ENCODE measurements around the gene SERPINE2.
A peak's percentile ranks its signal among the peaks of the same experiment; 100 is the strongest.
"Not testable (repeated sequence)": the region's sequence is repeated elsewhere in the genome, so short reads cannot be mapped to it uniquely, and the experiment has no call there.

The SERPINE2 gene

GRCh38 chr2:223971731-223972130, 67.4 kb downstream of the SERPINE2 start:
- no peak for DNase-seq

GRCh38 chr2:223970343-223971128, 68.5 kb downstream of the SERPINE2 start:
- DNase-seq, result peak; percentile 35 to 44

- no peak for DNase-seq
Observed at GRCh38 chr2:223969856-223970255, 69.2 kb downstream of the SERPINE2 start.

GRCh38 chr2:223969315-223969714, 69.8 kb downstream of the SERPINE2 start:
- DNase-seq, result no peak

GRCh38 chr2:223967981-223968380, 71.1 kb downstream of the SERPINE2 start:
- no peak for DNase-seq

DNA sequence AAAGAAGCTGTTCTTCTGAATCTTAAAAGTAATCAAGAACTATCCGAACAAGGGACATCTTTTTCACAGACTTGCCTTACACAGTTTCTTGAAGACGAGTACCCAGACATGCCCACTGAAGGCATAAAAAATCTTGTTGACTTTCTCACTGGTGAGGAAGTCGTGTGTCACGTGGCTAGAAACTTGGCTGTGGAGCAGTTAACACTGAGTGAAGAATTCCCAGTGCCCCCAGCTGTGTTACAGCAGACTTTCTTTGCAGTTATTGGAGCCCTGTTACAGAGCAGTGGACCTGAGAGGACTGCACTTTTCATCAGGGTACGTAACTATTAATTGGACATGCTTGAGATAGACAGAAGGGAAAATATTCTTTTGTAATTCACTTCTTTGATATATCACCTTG, 79.4 kb downstream of the SERPINE2 start:
- no peak for DNase-seq

DNA sequence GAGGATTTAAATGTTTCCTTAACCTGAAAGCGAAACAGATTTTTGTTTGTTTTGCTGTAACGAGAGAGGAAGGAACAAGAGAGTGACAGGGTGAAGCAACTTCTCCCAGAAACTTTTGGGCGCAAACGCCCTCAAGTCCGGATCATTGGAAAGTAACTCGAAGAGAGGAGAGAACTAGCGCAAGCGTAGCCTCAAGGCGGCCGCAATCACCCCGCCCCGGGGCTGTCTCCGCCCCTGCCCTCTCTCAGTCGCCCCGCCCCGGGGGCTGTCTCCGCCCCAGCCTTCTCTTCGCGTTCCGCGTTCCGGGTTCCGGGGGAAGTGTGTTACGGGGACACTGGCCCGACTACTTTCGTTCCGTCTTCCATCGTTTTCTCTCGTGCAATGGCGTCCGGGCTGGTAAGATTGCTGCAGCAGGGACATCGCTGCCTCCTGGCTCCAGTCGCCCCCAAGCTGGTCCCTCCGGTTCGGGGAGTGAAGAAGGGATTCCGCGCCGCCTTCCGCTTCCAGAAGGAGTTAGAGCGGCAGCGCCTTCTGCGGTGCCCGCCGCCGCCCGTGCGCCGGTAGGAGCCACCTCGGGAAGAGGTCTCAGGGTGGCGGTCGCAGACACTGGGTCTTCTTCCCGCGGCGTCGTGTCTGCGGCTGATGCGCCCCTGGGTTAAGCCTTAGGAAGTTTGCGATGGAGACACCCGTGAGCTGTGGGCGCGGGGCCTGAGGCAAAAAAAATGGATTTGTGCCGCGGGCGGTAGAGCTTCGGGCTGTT, 81.8 kb downstream of the SERPINE2 start, which contains the start of gene MRPL44:
Gene MRPL44 (plus strand): TSS at position 372 of the 760 bp plus-strand sequence. CDS start 10 bp downstream, at position 382.
- DNase-seq, result peak; percentile 94 to 97

- DNase-seq, result no peak
Observed at GRCh38 chr2:223956300-223956699, 82.8 kb downstream of the SERPINE2 start.

DNA sequence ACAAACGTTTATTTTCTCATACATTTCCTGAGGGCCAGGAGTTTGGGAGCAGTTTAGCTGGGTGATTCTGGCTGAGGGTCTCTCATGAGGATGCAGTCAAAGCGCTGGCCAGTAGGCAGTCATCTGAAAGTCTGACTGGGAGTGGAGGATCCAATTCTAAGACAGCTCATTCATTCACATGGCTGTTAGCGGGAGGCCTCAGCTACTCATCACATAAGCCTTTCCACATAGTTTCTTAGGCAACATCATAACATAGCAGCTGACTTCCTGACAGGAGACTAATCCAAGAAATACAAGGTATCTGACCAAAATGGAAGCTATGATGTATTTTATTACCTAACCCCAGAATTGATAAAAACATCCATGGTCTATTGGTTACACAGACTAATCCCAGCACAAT, 84.7 kb downstream of the SERPINE2 start:
- no peak for DNase-seq

GRCh38 chr2:223952280-223952968, 86.7 kb downstream of the SERPINE2 start:
- DNase-seq, result no peak

- no peak for DNase-seq
Observed at GRCh38 chr2:223950448-223951347, 88.4 kb downstream of the SERPINE2 start.

DNA sequence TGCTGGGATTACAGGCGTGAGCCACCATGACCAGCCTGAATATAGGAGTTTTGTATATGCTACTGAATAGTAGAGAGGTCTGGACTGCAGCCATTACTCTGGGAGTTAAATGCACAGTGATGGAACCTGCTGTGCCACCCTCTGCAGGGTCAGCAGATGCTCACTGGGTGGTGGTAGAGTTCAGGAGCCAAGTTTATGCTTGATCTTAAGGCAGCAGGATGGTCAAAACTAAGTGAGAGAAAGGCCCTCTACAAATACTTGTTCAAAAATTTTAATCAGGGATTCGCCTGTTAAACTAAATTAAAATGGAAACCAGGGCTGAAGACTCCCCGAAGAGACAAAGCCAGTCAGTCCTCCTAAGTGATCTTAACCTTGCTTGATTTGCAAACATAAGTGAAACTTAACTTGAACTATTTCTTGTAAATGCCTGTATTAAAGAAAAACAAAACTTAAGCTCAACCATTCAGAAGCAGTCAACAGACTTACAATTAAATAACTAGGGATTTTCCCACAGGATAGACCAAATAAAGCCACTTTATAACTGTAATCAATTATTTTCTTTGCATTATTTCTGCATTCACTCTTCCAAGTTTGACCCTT, 89.7 kb downstream of the SERPINE2 start:
- no peak for DNase-seq

DNA sequence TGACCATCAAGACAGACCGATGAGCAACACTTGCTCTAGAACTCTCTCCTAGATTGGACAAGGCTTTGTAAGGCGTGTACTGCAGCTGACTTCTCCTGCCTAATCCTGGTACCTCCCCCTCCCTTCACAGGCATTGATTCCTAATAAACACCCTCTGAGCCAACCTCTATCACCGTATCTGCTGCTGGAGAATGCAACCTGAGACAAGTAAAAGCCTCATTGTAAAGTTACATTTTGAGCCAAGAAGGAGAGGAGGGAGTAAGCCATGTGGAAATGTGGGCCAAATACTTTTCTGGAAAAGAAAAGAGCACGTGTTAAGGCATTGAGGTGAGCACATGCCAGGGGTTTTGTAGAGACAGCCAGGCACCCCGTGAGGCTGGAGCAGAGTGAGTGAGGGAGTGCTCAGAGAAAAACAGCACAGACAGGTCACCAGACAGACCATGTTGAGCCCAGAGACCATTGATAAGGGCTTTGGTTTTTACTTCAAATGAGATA, 91.3 kb downstream of the SERPINE2 start:
- no peak for DNase-seq

DNA sequence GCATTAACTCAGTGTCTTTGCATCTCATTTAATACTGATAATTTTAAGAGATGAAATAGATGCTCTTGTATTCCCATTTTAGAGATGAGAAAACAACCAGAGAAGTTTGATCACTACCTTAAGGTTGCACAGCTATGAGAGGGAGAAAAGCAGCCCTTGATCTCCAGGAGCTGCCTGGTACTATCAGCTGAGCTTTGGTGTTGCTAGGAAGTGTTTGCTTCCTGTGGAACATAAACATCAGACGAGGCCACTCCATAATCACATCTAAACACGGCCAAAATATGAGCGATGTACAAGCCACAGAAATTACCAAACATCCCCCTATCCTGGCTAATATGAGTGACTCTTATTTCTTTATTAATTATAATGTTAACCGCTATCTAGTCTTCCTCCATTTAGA, 93.3 kb downstream of the SERPINE2 start:
- no peak for DNase-seq

DNA sequence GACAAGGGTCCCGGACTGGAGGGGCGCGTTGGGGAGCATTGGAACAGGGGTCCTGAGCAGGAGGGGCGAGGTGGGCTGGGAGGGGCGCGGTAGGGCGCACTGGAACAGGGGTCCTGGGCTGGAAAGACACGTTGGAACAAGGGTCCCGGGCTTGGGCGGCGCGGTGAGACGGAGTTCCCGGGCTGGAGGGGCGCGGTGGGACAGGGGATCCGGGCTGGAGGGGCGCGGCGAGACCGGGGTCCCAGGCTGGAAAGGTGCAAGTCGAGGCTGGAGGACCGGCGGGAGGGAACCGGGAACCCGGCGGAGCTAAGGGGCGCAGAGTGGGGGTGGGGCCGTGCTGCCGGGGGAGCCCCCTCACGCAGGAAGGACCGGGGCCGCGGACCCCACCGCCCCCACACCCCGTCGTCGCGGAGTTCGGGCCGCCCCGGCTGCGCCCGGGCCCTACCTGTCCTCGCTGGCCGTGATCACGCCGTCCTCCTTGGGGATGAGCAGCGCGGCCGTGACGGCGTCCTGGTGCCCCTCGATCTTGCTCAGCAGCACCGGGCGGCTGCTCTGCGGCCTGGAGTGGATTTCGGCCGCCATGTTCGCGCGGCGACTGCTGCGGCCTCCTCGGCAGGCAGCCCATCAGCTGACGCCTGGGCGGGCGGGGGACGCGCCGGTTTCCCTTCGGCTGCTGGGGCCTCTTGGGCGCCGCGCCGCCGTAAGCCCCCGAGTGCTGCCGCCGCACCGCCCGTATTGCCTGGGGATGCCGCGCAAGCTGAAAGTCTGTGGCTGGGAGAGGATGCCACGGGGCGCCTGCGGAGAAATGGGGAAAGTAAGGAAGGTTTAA, 94.2 kb downstream of the SERPINE2 start, which contains the start of gene WDFY1:
Gene WDFY1 (minus strand): TSS at position 633 of the 829 bp plus-strand sequence. CDS start 51 bp downstream, at position 582.
- DNase-seq, result peak; percentile 65 to 70

DNA sequence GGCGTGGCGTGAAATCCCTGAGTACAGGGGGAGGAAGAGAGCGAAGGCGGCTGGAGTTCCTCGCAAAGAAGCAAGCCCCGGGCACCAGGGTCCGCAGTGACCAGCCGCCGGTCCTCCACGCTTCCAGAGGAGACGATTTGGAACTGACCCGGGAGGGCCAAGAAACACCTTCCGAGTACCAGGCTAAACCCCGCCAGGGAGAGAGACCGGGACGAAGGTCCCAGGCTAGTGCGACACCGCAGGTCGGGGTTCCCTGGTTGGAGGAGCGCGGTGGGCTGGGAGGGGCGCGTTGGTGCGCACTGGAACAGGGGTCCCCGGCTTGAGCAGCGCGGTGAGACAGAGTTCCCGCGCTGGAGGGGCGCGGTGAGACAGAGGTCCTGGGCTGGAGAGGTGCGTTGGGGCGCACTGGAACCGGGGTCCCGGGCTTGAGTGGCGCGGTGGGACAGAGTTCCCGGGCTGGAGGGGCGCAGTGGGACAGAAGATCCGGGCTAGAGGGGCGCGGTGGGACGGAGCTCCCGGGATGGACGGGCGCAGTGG, 94.9 kb downstream of the SERPINE2 start:
- no peak for DNase-seq

DNA sequence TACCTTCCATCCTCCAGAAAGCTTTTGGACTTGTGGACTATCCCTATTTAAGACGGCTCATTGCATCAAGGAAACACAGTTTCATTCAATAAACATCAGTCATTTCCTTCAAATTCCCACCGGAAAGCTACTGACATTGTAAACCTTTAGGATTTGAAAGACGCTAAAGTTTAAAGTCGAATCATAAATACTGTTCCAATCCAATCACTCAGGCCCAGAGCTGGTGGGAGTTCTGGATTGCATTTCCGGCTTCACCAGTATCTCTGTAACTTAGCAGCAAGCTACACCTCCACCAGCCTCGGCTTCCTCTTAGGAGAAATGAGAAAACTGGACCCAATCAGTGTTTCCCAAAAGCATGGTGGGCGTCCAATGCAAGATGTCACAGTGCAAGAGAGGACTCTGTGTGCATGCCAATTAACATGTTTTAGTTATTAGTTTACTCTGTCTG, 95.5 kb downstream of the SERPINE2 start:
- DNase-seq, result no peak

DNA sequence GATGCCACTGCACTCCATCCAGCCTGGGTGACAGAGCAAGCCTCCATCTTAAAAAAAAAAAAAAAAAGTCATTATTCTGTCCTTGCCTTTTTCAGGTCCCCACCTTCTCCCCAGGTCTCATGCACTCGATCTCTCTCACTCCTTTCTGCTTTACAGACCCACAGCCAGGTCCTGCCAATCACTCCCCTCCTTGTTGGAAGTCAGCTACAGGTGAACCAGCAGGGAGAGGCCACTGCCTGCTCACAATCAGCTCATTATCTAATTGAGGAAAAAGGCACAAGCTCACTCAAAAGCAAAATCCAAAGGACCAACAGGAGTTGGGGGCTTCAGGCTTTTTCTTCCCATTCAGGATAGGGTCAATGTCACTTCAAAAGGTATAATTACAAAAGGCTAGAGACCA, 96.0 kb downstream of the SERPINE2 start:
- DNase-seq, result no peak

DNA sequence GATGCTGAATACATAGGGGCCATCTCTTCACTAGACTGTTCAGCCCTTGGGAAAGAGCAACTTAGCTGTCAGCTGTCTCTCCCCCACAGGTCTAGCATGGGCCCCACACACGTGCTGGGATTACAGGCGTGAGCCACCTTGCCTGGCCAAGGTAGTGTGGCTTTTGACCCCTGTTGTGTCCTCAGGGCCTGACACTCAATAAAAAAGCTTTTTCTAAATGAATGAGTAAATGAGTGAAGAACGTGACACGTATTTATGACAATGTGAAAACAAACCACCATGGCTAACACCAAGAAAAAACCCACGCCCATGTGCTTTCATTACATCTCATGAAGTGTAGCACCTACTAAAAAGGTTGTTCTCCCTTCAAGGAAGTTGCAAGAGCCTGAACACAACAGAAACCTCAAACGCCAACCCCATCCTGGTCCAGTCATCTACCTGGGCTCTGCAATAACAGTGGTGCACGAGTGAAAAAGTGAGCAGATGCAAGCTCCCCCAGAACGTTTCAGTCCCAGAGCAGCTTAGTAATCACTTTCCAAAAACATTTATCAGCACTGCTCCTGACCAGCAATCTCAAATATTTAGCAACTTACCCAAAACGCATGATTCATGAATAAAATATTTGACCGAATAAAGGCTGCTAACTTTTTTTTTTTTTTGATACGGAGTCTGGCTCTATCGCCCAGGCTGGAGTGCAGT, 97.4 kb downstream of the SERPINE2 start:
- peak; percentile 34 to 48 for DNase-seq

DNA sequence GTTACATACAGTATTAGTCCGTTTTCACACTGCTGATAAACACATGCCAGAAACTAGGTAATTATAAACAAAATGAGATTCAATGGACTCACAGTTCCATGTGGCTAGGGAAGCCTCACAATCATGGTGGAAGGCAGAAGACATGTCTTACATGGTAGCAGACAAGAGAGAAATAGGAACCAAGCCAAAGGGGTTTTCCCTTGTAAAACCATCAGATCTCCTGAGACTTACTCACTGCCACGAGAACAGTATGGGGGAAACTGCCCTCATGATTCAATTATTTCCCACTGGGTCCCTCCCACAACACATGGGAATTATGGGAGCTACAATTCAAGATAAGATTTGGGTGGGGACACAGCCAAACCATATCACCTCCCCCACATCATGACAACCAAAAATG, 99.6 kb downstream of the SERPINE2 start:
- DNase-seq, result not testable (repeated sequence)
